ENCODE measurements around the gene LASP1.

The LASP1 gene

GRCh38 chr17:38869526-38870258 lies at the start of gene LASP1:
Gene LASP1 (plus strand): TSS chr17:38870058. CDS start chr17:38870190, 132 bp downstream.
- TF ChIP-seq PPARA (CRISPR knock-in tag; IDR thresholded peaks at IDR 0.05; ENCODE audit: borderline replicate concordance) (peak; percentile 31; the same call in 1 of the 2 replicates), ESRRG (CRISPR knock-in tag; IDR thresholded peaks at IDR 0.05) (no peak), ZFP30 (CRISPR knock-in tag; IDR thresholded peaks at IDR 0.05) (no peak; the same call in 1 of the 2 replicates), GLIS3 (CRISPR knock-in tag; IDR thresholded peaks at IDR 0.05) (peak; percentile 68; the same call in 1 of the 2 replicates), ZFP3 (CRISPR knock-in tag; IDR thresholded peaks at IDR 0.05) (0 out of 2 replicates have a peak, but pooled peaks have one; percentile 18), ARNTL (CRISPR knock-in tag; IDR thresholded peaks at IDR 0.05; ENCODE audit: borderline replicate concordance, low read depth) (no peak), TCF4 (CRISPR knock-in tag; IDR thresholded peaks at IDR 0.05; ENCODE audit: borderline replicate concordance) (no peak), ZC3H10 (CRISPR knock-in tag; IDR thresholded peaks at IDR 0.05) (no peak), SNAI2 (CRISPR knock-in tag; IDR thresholded peaks at IDR 0.05) (peak; percentile 64; the same call in 1 of the 2 replicates), ZNF8 (CRISPR knock-in tag; IDR thresholded peaks at IDR 0.05) (no peak), BACH2 (CRISPR knock-in tag; IDR thresholded peaks at IDR 0.05; ENCODE audit: borderline replicate concordance) (no peak), POU6F1 (CRISPR knock-in tag; IDR thresholded peaks at IDR 0.05; ENCODE audit: borderline replicate concordance, low read depth) (no peak), TOX (CRISPR knock-in tag; IDR thresholded peaks at IDR 0.05; ENCODE audit: borderline replicate concordance) (no peak), ZNF70 (CRISPR knock-in tag; IDR thresholded peaks at IDR 0.05) (no peak), CSDC2 (CRISPR knock-in tag; IDR thresholded peaks at IDR 0.05) (peak; percentile 87), RARB (CRISPR knock-in tag; IDR thresholded peaks at IDR 0.05) (no peak), ZNF565 (CRISPR knock-in tag; conservative IDR thresholded peaks at IDR 0.05; ENCODE audit: low read depth) (no peak), OSR1 (CRISPR knock-in tag; IDR thresholded peaks at IDR 0.05) (no peak), ISL1 (CRISPR knock-in tag; IDR thresholded peaks at IDR 0.05) (no peak)
- TF ChIP-seq, protein P1, sequence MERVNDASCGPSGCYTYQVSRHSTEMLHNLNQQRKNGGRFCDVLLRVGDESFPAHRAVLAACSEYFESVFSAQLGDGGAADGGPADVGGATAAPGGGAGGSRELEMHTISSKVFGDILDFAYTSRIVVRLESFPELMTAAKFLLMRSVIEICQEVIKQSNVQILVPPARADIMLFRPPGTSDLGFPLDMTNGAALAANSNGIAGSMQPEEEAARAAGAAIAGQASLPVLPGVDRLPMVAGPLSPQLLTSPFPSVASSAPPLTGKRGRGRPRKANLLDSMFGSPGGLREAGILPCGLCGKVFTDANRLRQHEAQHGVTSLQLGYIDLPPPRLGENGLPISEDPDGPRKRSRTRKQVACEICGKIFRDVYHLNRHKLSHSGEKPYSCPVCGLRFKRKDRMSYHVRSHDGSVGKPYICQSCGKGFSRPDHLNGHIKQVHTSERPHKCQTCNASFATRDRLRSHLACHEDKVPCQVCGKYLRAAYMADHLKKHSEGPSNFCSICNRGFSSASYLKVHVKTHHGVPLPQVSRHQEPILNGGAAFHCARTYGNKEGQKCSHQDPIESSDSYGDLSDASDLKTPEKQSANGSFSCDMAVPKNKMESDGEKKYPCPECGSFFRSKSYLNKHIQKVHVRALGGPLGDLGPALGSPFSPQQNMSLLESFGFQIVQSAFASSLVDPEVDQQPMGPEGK (CRISPR knock-in tag; IDR thresholded peaks at IDR 0.05; ENCODE audit: borderline replicate concordance) = no peak
- TF ChIP-seq, protein P2, sequence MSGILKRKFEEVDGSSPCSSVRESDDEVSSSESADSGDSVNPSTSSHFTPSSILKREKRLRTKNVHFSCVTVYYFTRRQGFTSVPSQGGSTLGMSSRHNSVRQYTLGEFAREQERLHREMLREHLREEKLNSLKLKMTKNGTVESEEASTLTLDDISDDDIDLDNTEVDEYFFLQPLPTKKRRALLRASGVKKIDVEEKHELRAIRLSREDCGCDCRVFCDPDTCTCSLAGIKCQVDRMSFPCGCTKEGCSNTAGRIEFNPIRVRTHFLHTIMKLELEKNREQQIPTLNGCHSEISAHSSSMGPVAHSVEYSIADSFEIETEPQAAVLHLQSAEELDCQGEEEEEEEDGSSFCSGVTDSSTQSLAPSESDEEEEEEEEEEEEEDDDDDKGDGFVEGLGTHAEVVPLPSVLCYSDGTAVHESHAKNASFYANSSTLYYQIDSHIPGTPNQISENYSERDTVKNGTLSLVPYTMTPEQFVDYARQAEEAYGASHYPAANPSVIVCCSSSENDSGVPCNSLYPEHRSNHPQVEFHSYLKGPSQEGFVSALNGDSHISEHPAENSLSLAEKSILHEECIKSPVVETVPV (CRISPR knock-in tag; IDR thresholded peaks at IDR 0.05) = no peak
- TF ChIP-seq, protein P3, sequence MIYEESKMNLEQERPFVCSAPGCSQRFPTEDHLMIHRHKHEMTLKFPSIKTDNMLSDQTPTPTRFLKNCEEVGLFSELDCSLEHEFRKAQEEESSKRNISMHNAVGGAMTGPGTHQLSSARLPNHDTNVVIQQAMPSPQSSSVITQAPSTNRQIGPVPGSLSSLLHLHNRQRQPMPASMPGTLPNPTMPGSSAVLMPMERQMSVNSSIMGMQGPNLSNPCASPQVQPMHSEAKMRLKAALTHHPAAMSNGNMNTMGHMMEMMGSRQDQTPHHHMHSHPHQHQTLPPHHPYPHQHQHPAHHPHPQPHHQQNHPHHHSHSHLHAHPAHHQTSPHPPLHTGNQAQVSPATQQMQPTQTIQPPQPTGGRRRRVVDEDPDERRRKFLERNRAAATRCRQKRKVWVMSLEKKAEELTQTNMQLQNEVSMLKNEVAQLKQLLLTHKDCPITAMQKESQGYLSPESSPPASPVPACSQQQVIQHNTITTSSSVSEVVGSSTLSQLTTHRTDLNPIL (CRISPR knock-in tag; IDR thresholded peaks at IDR 0.05; ENCODE audit: low read depth) = no peak
- TF ChIP-seq, protein P4, sequence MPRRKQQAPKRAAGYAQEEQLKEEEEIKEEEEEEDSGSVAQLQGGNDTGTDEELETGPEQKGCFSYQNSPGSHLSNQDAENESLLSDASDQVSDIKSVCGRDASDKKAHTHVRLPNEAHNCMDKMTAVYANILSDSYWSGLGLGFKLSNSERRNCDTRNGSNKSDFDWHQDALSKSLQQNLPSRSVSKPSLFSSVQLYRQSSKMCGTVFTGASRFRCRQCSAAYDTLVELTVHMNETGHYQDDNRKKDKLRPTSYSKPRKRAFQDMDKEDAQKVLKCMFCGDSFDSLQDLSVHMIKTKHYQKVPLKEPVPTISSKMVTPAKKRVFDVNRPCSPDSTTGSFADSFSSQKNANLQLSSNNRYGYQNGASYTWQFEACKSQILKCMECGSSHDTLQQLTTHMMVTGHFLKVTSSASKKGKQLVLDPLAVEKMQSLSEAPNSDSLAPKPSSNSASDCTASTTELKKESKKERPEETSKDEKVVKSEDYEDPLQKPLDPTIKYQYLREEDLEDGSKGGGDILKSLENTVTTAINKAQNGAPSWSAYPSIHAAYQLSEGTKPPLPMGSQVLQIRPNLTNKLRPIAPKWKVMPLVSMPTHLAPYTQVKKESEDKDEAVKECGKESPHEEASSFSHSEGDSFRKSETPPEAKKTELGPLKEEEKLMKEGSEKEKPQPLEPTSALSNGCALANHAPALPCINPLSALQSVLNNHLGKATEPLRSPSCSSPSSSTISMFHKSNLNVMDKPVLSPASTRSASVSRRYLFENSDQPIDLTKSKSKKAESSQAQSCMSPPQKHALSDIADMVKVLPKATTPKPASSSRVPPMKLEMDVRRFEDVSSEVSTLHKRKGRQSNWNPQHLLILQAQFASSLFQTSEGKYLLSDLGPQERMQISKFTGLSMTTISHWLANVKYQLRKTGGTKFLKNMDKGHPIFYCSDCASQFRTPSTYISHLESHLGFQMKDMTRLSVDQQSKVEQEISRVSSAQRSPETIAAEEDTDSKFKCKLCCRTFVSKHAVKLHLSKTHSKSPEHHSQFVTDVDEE (CRISPR knock-in tag; IDR thresholded peaks at IDR 0.05) = peak; percentile 86
- ATAC-seq = peak; percentile 76

All from SK-N-SH treated with all-trans-retinoic acid at 6 μM for 48 hours (cell line).